BJ (cell line): ENCODE results near the gene ARCN1. TPM values are rescaled to one million over a fixed set of nuclear protein-coding genes. Genes with fewer than 3 reads are reported as not detected.

Experiments
- CTCF ChIA-PET: fragments of 350-600 bp; formaldehyde crosslinking; extraction: SDS; loops from one replicate; lab custom pipeline; 2021; ENCODE audit warnings: antibody characterized with exemption, inconsistent platforms; lab: Yijun Ruan, JAX
- POLR2A ChIA-PET: fragments of 300-600 bp; sonication (Branson Sonifier 250); formaldehyde crosslinking; extraction: SDS; loops from one replicate; lab custom pipeline; 2021; ENCODE audit warnings: antibody characterized with exemption; lab: Charles Lee
- DNase-seq: peaks from one replicate; pipeline ENCODE4 v3.0.0-alpha.2; 2011; ENCODE audit warnings: low read depth
- H3K27me3 ChIP-seq: 2 replicates; pipeline ENCODE4 v1.6.0; 2011; ENCODE audit warnings: low read length; ENCODE audit not compliant: control insufficient read depth, insufficient read depth
- H3K36me3 ChIP-seq: 2 replicates; pipeline ENCODE4 v1.5.1; 2011; ENCODE audit warnings: low read length; ENCODE audit not compliant: control insufficient read depth, insufficient read depth
- H3K4me3 ChIP-seq: 2 replicates; pipeline ENCODE4 v1.5.1; 2011; ENCODE audit warnings: low read depth, mild to moderate bottlenecking, control low read depth, low read length
- CTCF ChIP-seq: IDR thresholded peaks from 2 replicates; pipeline ENCODE4 v1.5.1; 2011; ENCODE audit warnings: low read depth, mild to moderate bottlenecking, control low read depth, inconsistent platforms, low read length, moderate library complexity; ENCODE audit not compliant: insufficient read depth
- polyA plus RNA-seq: library from polyadenylated mRNA; depleted of rRNA; stranded (reverse); fragments of >200 nt; gene quantifications from 2 replicates; pipeline ENCODE4 v1.2.3, GENCODE V29; 2011

Gene ARCN1
- polyA plus RNA-seq, 1 experiment = 206 TPM

GRCh38 chr11:118530683-118531596 is 41.3 kb upstream of the ARCN1 start, which contains the start of gene TMEM25:
Gene TMEM25, plus strand, starts transcription at chr11:118531192. Its CDS starts 610 bp downstream, at chr11:118531802.
- no peaks in the 10 kb centered on the region for H3K27me3 ChIP-seq
- ChIA-PET POLR2A (no interaction called here), CTCF (interaction anchor here (0.6 to 1.3 kb wide), 3 partner anchors 13 to 42 kb away, joined by 3 to 4 read pairs (median 3); no protein-coding TSS in a partner anchor)
- H3K4me3 ChIP-seq = peak within 1 kb of the TSS; percentile 71
- H3K36me3 ChIP-seq = peaks cover 4% of the 10 kb centered on the region; the same call in 1 of the 2 replicates
- DNase-seq = no peak
- TF ChIP-seq CTCF = no peak

GRCh38 chr11:118531597-118532084 is 40.6 kb upstream of the ARCN1 start:
- POLR2A ChIA-PET = no interaction called here
- CTCF ChIA-PET = no interaction called here
- H3K27me3 ChIP-seq = no peaks in the 10 kb centered on the region
- H3K4me3 ChIP-seq = peak overlapping the region; percentile 71
- TF ChIP-seq CTCF = no peak
- no peak for DNase-seq
- peaks cover 3% of the 10 kb centered on the region; the same call in 1 of the 2 replicates for H3K36me3 ChIP-seq

GRCh38 chr11:118532091-118532490 is 40.1 kb upstream of the ARCN1 start:
- no peak for DNase-seq
- no peak for TF ChIP-seq CTCF
- no peak overlapping the region for H3K4me3 ChIP-seq
- H3K36me3 ChIP-seq = peaks cover 3% of the 10 kb centered on the region; the same call in 1 of the 2 replicates
- CTCF ChIA-PET = no interaction called here
- POLR2A ChIA-PET = no interaction called here
- H3K27me3 ChIP-seq = no peaks in the 10 kb centered on the region

GRCh38 chr11:118532852-118533768 is 39.1 kb upstream of the ARCN1 start:
- Histone ChIP-seq H3K4me3 (no peak overlapping the region), H3K27me3 (no peaks in the 10 kb centered on the region), H3K36me3 (peaks cover 3% of the 10 kb centered on the region; the same call in 1 of the 2 replicates)
- TF ChIP-seq CTCF = no peak
- CTCF ChIA-PET = no interaction called here
- POLR2A ChIA-PET = no interaction called here
- no peak for DNase-seq
